CD4-positive, alpha-beta T cell treated with Interleukin-21 for 1 hour (primary cell): ENCODE measurements around the gene MMP19.
"Not testable (repeated sequence)": the region's sequence is repeated elsewhere in the genome, so short reads cannot be mapped to it uniquely, and the experiment has no call there.

Experiments
- DNase-seq: peaks from one replicate; pipeline ENCODE4 v3.0.0-alpha.2; 2020

MMP19 gene

GRCh38 chr12:55840581-55841351, 2.0 kb downstream of the MMP19 start:
- no peak for DNase-seq

- DNase-seq = no peak
Measured at GRCh38 chr12:55839345-55840140, 3.2 kb downstream of the MMP19 start.

- DNase-seq = no peak
Measured at GRCh38 chr12:55838361-55838760, 4.4 kb downstream of the MMP19 start.

GRCh38 chr12:55834400-55834799, 8.3 kb downstream of the MMP19 start:
- not testable (repeated sequence) for DNase-seq

GRCh38 chr12:55833056-55833455, 9.7 kb downstream of the MMP19 start:
- DNase-seq = no peak

- no peak for DNase-seq
Measured at GRCh38 chr12:55831447-55831815, 11.3 kb downstream of the MMP19 start.

GRCh38 chr12:55830601-55831446, 11.9 kb downstream of the MMP19 start:
- DNase-seq = peak; percentile 62

- DNase-seq = peak; percentile 29
Measured at GRCh38 chr12:55829967-55830600, 12.7 kb downstream of the MMP19 start.

GRCh38 chr12:55828357-55828756, 14.4 kb downstream of the MMP19 start:
- DNase-seq = no peak

GRCh38 chr12:55827806-55828205, 14.9 kb downstream of the MMP19 start:
- no peak for DNase-seq

GRCh38 chr12:55824726-55825125, 18.0 kb downstream of the MMP19 start:
- DNase-seq = no peak

- DNase-seq = no peak
Measured at GRCh38 chr12:55823419-55823818, 19.3 kb downstream of the MMP19 start.

- no peak for DNase-seq
Measured at GRCh38 chr12:55822228-55822627, 20.5 kb downstream of the MMP19 start.

GRCh38 chr12:55820679-55821078, 22.1 kb downstream of the MMP19 start:
- no peak for DNase-seq

- no peak for DNase-seq
Measured at GRCh38 chr12:55818886-55819285, 23.9 kb downstream of the MMP19 start.

- DNase-seq = no peak
Measured at GRCh38 chr12:55818140-55818728, 24.5 kb downstream of the MMP19 start.

- peak; percentile 100 for DNase-seq
Measured at GRCh38 chr12:55817345-55818139, 25.2 kb downstream of the MMP19 start, which contains the start of the genes ORMDL2 and SARNP. Gene ORMDL2, plus strand, starts transcription at chr12:55818041. Its CDS starts 959 bp downstream, at chr12:55819000. Gene SARNP, minus strand, starts transcription at chr12:55817724. Its CDS starts 23 bp downstream, at chr12:55817701.

GRCh38 chr12:55816881-55817344, 25.8 kb downstream of the MMP19 start:
- peak; percentile 6 for DNase-seq

GRCh38 chr12:55815473-55815872, 27.3 kb downstream of the MMP19 start:
- no peak for DNase-seq

- DNase-seq = no peak
Measured at GRCh38 chr12:55814257-55814656, 28.5 kb downstream of the MMP19 start.

- no peak for DNase-seq
Measured at GRCh38 chr12:55812088-55812487, 30.6 kb downstream of the MMP19 start.
